ENCODE measurements around the gene ERRFI1.
A peak's percentile ranks its signal among the peaks of the same experiment; 100 is the strongest.

ERRFI1 gene

GRCh38 chr1:8003438-8004112 is 22.5 kb downstream of the ERRFI1 start:
- no peak for DNase-seq (ENCODE audit: low read depth, low spot score)

GRCh38 chr1:8002921-8003320 is 23.2 kb downstream of the ERRFI1 start:
- DNase-seq (ENCODE audit: low read depth, low spot score): no peak

GRCh38 chr1:8002329-8002910 is 23.7 kb downstream of the ERRFI1 start:
- DNase-seq (ENCODE audit: low read depth, low spot score): no peak

GRCh38 chr1:7995437-7995836 is 30.7 kb downstream of the ERRFI1 start:
- no peak for DNase-seq (ENCODE audit: low read depth, low spot score)

- no peak for DNase-seq (ENCODE audit: low read depth, low spot score)
Observed at GRCh38 chr1:7994827-7995226, 31.3 kb downstream of the ERRFI1 start.

- no peak for DNase-seq (ENCODE audit: low read depth, low spot score)
Observed at GRCh38 chr1:7993593-7994479, 32.3 kb downstream of the ERRFI1 start.

GRCh38 chr1:7992885-7993284 is 33.2 kb downstream of the ERRFI1 start:
- no peak for DNase-seq (ENCODE audit: low read depth, low spot score)

GRCh38 chr1:7991504-7992440 is 34.3 kb downstream of the ERRFI1 start:
- peak; percentile 99 for DNase-seq (ENCODE audit: low read depth, low spot score)

GRCh38 chr1:7989762-7990428 is 36.2 kb downstream of the ERRFI1 start:
- DNase-seq (ENCODE audit: low read depth, low spot score): no peak

- DNase-seq (ENCODE audit: low read depth, low spot score): peak; percentile 46
Observed at GRCh38 chr1:7988576-7988975, 37.5 kb downstream of the ERRFI1 start.

GRCh38 chr1:7987528-7987927 is 38.6 kb downstream of the ERRFI1 start:
- DNase-seq (ENCODE audit: low read depth, low spot score): no peak

GRCh38 chr1:7985851-7986612 is 40.1 kb downstream of the ERRFI1 start:
- no peak for DNase-seq (ENCODE audit: low read depth, low spot score)

GRCh38 chr1:7984811-7985210 is 41.3 kb downstream of the ERRFI1 start:
- no peak for DNase-seq (ENCODE audit: low read depth, low spot score)

- no peak for DNase-seq (ENCODE audit: low read depth, low spot score)
Observed at GRCh38 chr1:7983086-7983778, 42.9 kb downstream of the ERRFI1 start.

GRCh38 chr1:7980984-7981383 is 45.1 kb downstream of the ERRFI1 start:
- DNase-seq (ENCODE audit: low read depth, low spot score): no peak

GRCh38 chr1:7975212-7975865 is 50.8 kb downstream of the ERRFI1 start:
- peak; percentile 93 for DNase-seq (ENCODE audit: low read depth, low spot score)

GRCh38 chr1:7973086-7973485 is 53.0 kb downstream of the ERRFI1 start:
- DNase-seq (ENCODE audit: low read depth, low spot score): no peak

GRCh38 chr1:7972285-7972684 is 53.8 kb downstream of the ERRFI1 start:
- DNase-seq (ENCODE audit: low read depth, low spot score): no peak

- DNase-seq (ENCODE audit: low read depth, low spot score): no peak
Observed at GRCh38 chr1:7971024-7971423, 55.1 kb downstream of the ERRFI1 start.

All from ELF-1 (cell line).